BLaER1 treated with 17β-estradiol and CSF1 and Interleukin-3, amounts not matched to agents 10 nM and 100 nM (cell line): ENCODE measurements around the gene SYTL4.

Source experiments
- H3K27ac ChIP-seq, 11 experiments: shearing (Covaris generic); formaldehyde crosslinking; 2 replicates each; pipeline ENCODE4 v1.8.1; 2022
- H3K27me3 ChIP-seq, 11 experiments: shearing (Covaris generic); formaldehyde crosslinking; 2 replicates each; pipeline ENCODE4 v1.8.1; 2022
- H3K36me3 ChIP-seq, 11 experiments: shearing (Covaris generic); formaldehyde crosslinking; 2 replicates each; pipeline ENCODE4 v1.8.1; 2022
- H3K4me1 ChIP-seq, 10 experiments: shearing (Covaris generic); formaldehyde crosslinking; 2 replicates each; pipeline ENCODE4 v1.8.1; 2022
- H3K4me2 ChIP-seq, 11 experiments: shearing (Covaris generic); formaldehyde crosslinking; 2 replicates each; pipeline ENCODE4 v1.8.1; 2022
- H3K4me3 ChIP-seq, 10 experiments: shearing (Covaris generic); formaldehyde crosslinking; 2 replicates each; pipeline ENCODE4 v1.8.1; 2022
- H3K9ac ChIP-seq, 11 experiments: shearing (Covaris generic); formaldehyde crosslinking; 2 replicates each; pipeline ENCODE4 v1.8.1; 2022
- H3K9me3 ChIP-seq, 11 experiments: shearing (Covaris generic); formaldehyde crosslinking; replicated peaks in 1 of 11; 2 replicates each; pipeline ENCODE4 v1.8.1; 2022
- H4K20me1 ChIP-seq, 11 experiments: shearing (Covaris generic); formaldehyde crosslinking; 2 replicates each; pipeline ENCODE4 v1.8.1; 2022
- Cebpa-rat ChIP-seq, 11 experiments: shearing (Covaris generic); IDR thresholded peaks; 2 replicates each; pipeline ENCODE4 v1.8.1; 2022

Gene SYTL4

DNA sequence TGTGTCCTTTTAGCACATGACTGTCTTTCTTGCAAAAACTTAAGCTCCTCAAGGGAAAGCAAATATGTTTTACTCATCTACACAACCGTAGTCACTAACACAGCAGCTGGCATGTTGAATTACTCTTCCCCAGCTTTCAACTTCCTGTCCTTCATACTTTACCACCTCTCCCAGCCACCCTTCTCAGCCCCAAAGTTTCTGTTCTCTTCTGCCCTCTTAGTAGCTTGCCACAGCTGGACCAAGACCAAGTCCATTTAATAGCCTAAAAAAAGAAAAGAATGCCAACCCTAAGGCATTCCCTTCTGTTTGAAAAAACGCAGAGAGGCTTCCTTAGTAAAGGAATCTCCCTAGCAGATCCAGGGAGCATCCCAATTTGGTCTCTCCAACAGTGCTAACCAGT, 51.2 kb downstream of the SYTL4 start:
- H3K4me2 ChIP-seq, result no peak overlapping the region
- peaks cover 0 to 21% (median 0%) of the 10 kb centered on the region in 11 experiments; a peak in 2 of 22 replicates for H3K27me3 ChIP-seq
- no peaks in the 10 kb centered on the region for H3K9me3 ChIP-seq
- H4K20me1 ChIP-seq, result no peaks in the 10 kb centered on the region
- H3K36me3 ChIP-seq, result no peaks in the 10 kb centered on the region
- no peak overlapping the region for H3K9ac ChIP-seq
- peaks cover 0 to 7% (median 2%) of the 10 kb centered on the region in 10 experiments; a peak in 11 of 20 replicates for H3K4me1 ChIP-seq
- TF ChIP-seq Cebpa-rat (IDR thresholded peaks at IDR 0.05), result no peak
- no peak overlapping the region for H3K27ac ChIP-seq
- H3K4me3 ChIP-seq, result no peak overlapping the region

DNA sequence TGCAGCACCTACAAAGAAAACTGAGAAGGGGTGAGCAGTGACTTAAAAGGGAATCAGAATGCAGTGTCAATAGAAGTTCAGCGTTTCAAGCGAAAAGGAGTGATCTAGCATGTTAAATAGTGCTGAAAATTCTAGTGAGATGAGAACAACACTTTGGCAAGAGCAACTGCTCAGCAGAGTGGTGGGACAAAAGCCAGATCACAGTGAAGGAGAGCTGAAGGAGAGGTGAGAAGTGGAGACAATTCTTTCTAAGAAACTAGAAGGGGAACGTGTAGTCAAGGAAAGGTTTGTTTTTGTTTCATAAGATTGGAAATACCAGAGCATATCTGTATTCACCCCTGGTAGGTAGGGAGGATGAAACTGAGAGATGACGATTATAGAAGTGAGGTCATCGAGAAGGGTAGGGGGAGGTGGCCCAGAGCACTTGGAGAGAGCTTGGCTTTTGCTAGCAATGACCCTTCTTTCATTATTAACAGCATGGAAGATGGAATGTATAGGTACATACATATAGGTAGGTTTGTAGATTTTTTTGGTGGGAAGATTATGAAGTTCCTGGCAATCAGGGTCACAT, 54.2 kb downstream of the SYTL4 start:
- no peak for TF ChIP-seq Cebpa-rat (IDR thresholded peaks at IDR 0.05)
- no peak overlapping the region for H3K4me2 ChIP-seq
- peaks cover 0 to 34% (median 0%) of the 10 kb centered on the region in 11 experiments; a peak in 4 of 22 replicates for H3K27me3 ChIP-seq
- peaks cover 22 to 30% (median 26%) of the 10 kb centered on the region in 10 experiments for H3K4me1 ChIP-seq
- H4K20me1 ChIP-seq, result no peaks in the 10 kb centered on the region
- no peaks in the 10 kb centered on the region for H3K36me3 ChIP-seq
- H3K9ac ChIP-seq, result no peak overlapping the region
- H3K4me3 ChIP-seq, result no peak overlapping the region
- no peak overlapping the region for H3K27ac ChIP-seq
- no peaks in the 10 kb centered on the region for H3K9me3 ChIP-seq

DNA sequence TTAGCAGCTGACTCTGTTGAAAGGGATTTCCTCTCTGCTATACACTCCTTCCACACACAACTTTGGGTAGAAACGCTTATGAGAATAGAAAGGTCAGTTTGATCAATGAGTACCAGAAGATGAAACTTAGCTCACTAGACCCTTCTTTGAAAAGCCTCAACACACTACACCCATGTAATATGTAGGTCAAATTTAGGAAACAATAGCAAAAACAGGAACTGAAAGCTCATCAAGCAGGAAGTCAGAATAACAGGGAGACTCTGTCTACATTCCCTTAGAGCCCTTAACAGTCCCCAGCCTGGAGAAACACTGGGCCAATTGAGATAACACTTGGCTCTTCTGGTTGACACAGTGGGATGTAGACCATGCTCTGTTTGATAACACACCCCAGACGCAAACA, 57.2 kb downstream of the SYTL4 start:
- H3K36me3 ChIP-seq, result no peaks in the 10 kb centered on the region
- H4K20me1 ChIP-seq, result peaks cover 0 to 10% (median 0%) of the 10 kb centered on the region in 11 experiments; a peak in 1 of 22 replicates
- peak overlapping the region in 8 of 11 experiments; percentile 1 to 68 (median 40); a peak in 12 of 22 replicates for H3K27ac ChIP-seq
- peak overlapping the region; percentile 38 to 80 (median 66) for H3K4me2 ChIP-seq
- peaks cover 0 to 53% (median 0%) of the 10 kb centered on the region in 11 experiments; a peak in 4 of 22 replicates for H3K27me3 ChIP-seq
- H3K4me3 ChIP-seq, result no peak overlapping the region
- TF ChIP-seq Cebpa-rat (IDR thresholded peaks at IDR 0.05), result no peak
- H3K9ac ChIP-seq, result 0 out of 22 replicates have a peak overlapping the region, but pooled peaks of 1 of the 11 experiments have one; percentile 11
- H3K9me3 ChIP-seq, result no peaks in the 10 kb centered on the region
- peaks cover 22 to 30% (median 26%) of the 10 kb centered on the region in 10 experiments for H3K4me1 ChIP-seq

DNA sequence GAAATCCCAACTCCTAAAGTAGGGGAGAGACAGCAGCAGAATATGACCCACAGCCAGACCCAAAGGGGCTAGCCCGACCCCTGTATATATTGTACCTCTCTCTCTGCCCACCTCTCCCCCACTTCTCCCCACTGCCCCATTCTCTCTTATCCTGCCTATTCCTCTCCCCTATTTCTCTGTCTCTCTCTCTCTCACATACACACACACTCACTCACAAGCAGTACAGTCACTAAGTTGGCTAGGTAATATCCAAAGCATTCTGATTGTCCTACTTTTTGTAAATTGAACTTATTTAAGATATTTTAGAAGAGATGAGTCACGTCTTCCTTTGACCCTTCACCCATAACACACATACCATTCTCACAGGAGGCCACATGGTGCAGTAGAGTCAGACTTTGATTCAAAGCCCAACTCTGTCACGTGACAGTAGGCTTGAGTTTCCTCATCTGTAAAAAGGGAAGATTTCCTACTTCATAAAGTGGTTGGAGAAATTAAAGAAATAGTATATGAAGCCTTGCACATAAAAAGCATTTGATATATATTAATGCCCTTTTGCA, 58.4 kb downstream of the SYTL4 start:
- Histone ChIP-seq H4K20me1 (peaks cover 0 to 10% (median 0%) of the 10 kb centered on the region in 11 experiments; a peak in 1 of 22 replicates), H3K27ac (peak overlapping the region in 1 of 11 experiments; percentile 52; a peak in 1 of 22 replicates), H3K4me1 (peaks cover 22 to 30% (median 26%) of the 10 kb centered on the region in 10 experiments), H3K27me3 (peaks cover 0 to 52% (median 0%) of the 10 kb centered on the region in 11 experiments; a peak in 4 of 22 replicates), H3K36me3 (no peaks in the 10 kb centered on the region), H3K9ac (no peak overlapping the region), H3K9me3 (no peaks in the 10 kb centered on the region), H3K4me2 (peak overlapping the region; percentile 5 to 80 (median 66); a peak in 20 of 22 replicates), H3K4me3 (no peak overlapping the region)
- no peak for TF ChIP-seq Cebpa-rat (IDR thresholded peaks at IDR 0.05)

DNA sequence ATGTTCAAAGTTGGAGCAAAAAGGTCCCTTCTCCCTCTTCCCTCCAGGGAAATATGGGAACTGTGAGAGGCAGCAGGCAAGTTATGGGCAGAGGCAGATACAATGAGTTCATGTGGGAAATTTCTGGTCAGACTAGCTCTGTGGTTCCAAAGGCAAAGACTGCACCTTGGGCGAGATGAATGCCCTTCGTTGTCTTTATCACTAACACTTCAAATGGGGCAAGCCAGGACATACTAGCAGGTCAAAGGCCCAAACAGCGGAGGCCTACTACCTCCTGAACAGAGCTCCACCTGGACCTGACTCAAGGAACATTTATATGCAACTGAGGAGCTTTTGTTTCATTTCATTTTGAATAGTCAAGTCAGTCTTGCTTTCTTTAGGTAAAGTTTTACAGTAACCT, 59.0 kb downstream of the SYTL4 start:
- Histone ChIP-seq H3K9me3 (no peaks in the 10 kb centered on the region), H3K27me3 (peaks cover 0 to 47% (median 0%) of the 10 kb centered on the region in 11 experiments; a peak in 4 of 22 replicates)

DNA sequence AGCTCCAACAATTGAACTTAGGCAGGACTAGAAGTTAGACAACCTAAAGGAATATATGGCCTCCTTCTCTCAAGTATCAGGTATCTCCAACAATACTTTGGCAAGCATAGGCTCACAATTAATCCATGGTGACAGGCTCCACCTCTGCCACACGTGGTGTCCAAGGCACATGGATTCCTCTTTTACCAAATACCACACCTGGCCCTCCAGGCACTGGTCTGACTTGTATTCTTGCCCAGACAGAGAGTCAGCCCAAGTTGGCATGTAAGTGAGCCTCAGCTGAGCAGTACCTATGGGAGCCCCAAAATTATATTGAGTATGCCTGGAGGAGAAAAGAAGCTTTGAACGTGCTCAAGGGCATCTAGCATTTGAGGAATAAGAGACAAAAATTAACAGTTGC, 68.3 kb downstream of the SYTL4 start:
- peaks cover 0 to 39% (median 0%) of the 10 kb centered on the region in 11 experiments; a peak in 4 of 22 replicates for H3K27me3 ChIP-seq
- H3K4me3 ChIP-seq, result no peak overlapping the region
- H3K4me1 ChIP-seq, result peaks cover 12 to 18% (median 14%) of the 10 kb centered on the region in 10 experiments
- 0 out of 22 replicates have a peak, but pooled peaks cover 0 to 6% (median 0%) of the 10 kb centered on the region in 11 experiments for H4K20me1 ChIP-seq
- no peak for TF ChIP-seq Cebpa-rat (IDR thresholded peaks at IDR 0.05)
- H3K9ac ChIP-seq, result no peak overlapping the region
- no peak overlapping the region for H3K27ac ChIP-seq
- no peak overlapping the region for H3K4me2 ChIP-seq
- no peaks in the 10 kb centered on the region for H3K9me3 ChIP-seq
- no peaks in the 10 kb centered on the region for H3K36me3 ChIP-seq

More for the DNA sequence above, 59.0 kb downstream of the SYTL4 start:
- Histone ChIP-seq H3K36me3 (no peaks in the 10 kb centered on the region), H3K27ac (no peak overlapping the region), H3K4me1 (peaks cover 22 to 30% (median 26%) of the 10 kb centered on the region in 10 experiments), H4K20me1 (peaks cover 0 to 10% (median 0%) of the 10 kb centered on the region in 11 experiments; a peak in 1 of 22 replicates), H3K4me3 (no peak overlapping the region), H3K9ac (no peak overlapping the region), H3K4me2 (peak overlapping the region in 5 of 11 experiments; percentile 63 to 80 (median 70); a peak in 4 of 22 replicates)
- no peak for TF ChIP-seq Cebpa-rat (IDR thresholded peaks at IDR 0.05)

DNA sequence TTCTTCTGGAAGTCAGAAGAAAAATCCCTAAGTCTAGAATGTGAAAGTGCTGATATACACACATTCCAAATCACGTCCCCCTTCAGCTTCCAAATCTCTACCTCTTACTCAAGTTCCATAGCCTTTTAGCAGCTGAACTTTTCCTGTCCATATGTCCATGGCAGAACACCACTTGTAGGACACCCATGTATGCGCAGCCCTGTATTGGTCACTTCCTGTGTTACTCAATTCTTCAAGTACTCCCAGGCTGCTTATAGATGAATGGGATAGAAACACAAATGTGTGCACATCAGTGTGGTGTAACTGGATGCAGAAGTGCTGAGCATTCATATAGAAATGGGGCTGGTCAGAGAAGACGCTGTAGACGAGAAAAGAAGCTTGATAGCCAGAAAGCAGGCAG, 69.1 kb downstream of the SYTL4 start:
- peaks cover 15 to 26% (median 18%) of the 10 kb centered on the region in 10 experiments for H3K4me1 ChIP-seq
- H3K9ac ChIP-seq, result no peak overlapping the region
- 0 out of 22 replicates have a peak, but pooled peaks cover 0 to 6% (median 0%) of the 10 kb centered on the region in 11 experiments for H4K20me1 ChIP-seq
- peaks cover 0 to 37% (median 0%) of the 10 kb centered on the region in 11 experiments; a peak in 4 of 22 replicates for H3K27me3 ChIP-seq
- peak overlapping the region in 3 of 11 experiments; percentile 10 to 14 (median 14); a peak in 3 of 22 replicates for H3K4me2 ChIP-seq
- TF ChIP-seq Cebpa-rat (IDR thresholded peaks at IDR 0.05), result no peak
- H3K9me3 ChIP-seq, result no peaks in the 10 kb centered on the region
- H3K4me3 ChIP-seq, result no peak overlapping the region
- no peaks in the 10 kb centered on the region for H3K36me3 ChIP-seq
- H3K27ac ChIP-seq, result no peak overlapping the region

DNA sequence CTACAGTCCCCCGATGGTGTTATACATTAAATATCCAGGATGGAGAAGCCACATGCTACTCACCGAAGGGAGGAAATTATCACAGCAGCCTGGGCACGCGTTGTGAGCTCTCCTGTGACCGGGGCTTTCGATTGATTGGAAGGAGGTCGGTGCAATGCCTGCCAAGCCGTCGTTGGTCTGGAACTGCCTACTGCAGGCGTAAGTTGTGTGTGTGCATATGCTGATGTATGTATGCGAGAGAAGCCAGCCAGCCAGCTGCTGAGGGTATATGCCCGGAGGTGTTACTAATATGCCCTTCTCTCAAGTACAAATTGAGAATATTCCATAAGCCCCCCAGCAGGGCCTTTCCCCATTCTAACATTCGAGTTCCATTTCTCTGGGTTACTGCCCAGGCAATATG, 69.8 kb downstream of the SYTL4 start:
- Histone ChIP-seq H3K4me3 (no peak overlapping the region), H3K27me3 (peaks cover 0 to 33% (median 0%) of the 10 kb centered on the region in 11 experiments; a peak in 4 of 22 replicates), H3K9me3 (no peaks in the 10 kb centered on the region), H3K27ac (no peak overlapping the region), H3K4me2 (no peak overlapping the region), H4K20me1 (0 out of 22 replicates have a peak, but pooled peaks cover 0 to 6% (median 0%) of the 10 kb centered on the region in 11 experiments), H3K36me3 (no peaks in the 10 kb centered on the region), H3K9ac (no peak overlapping the region), H3K4me1 (peaks cover 15 to 27% (median 18%) of the 10 kb centered on the region in 10 experiments)
- TF ChIP-seq Cebpa-rat (IDR thresholded peaks at IDR 0.05), result no peak
